Esophagus muscularis mucosa (tissue), 4 donors: ENCODE data around the gene FKBP14.

Experiments
- CTCF ChIP-seq, 3 experiments: fragments of 200-600 bp in 2 of 3; fragments of 450-650 bp in 1 of 3; sonication (generic) in 2 of 3; IDR thresholded peaks; one replicate each; pipeline ENCODE4 v1.5.1; 2017 to 2019; ENCODE audit warnings: antibody characterized with exemption in 3 of 3, mild to moderate bottlenecking in 2 of 3, moderate library complexity in 1 of 3
- EP300 ChIP-seq: sonication (generic); formaldehyde crosslinking; IDR thresholded peaks from one replicate; pipeline ENCODE4 v1.6.1; 2017; ENCODE audit warnings: antibody characterized with exemption
- POLR2A ChIP-seq: fragments of 450-650 bp; IDR thresholded peaks from one replicate; pipeline ENCODE4 v1.6.1; 2017; ENCODE audit warnings: antibody characterized with exemption, moderate library complexity, mild to moderate bottlenecking, low read depth
- POLR2AphosphoS5 ChIP-seq, 2 donors: sonication (generic); formaldehyde crosslinking; IDR thresholded peaks; one replicate each; pipeline ENCODE4 v1.6.1; 2017; ENCODE audit warnings: antibody characterized with exemption in 2 of 2

- TF ChIP-seq CTCF (IDR thresholded peaks at IDR 0.05) (peak in 2 of 3 experiments; percentile 24 to 46), POLR2A (no peak), EP300 (no peak), POLR2AphosphoS5 (IDR thresholded peaks at IDR 0.05) (no peak)
Observed at GRCh38 chr7:30074422-30075030, 48.0 kb upstream of the FKBP14 start.
